ENCODE measurements around the gene GPR119. TPM values are rescaled to one million over a fixed set of nuclear protein-coding genes. Genes with fewer than 3 reads are reported as not detected.
A peak's percentile ranks its signal among the peaks of the same experiment; 100 is the strongest.
"Not testable (repeated sequence)": the region's sequence is repeated elsewhere in the genome, so short reads cannot be mapped to it uniquely, and the experiment has no call there.

GPR119 gene
- total RNA-seq, 2 donors from 2014 or later: 1.8 to 15.2 TPM

- H3K27ac ChIP-seq: no peak overlapping the region
- intact Hi-C loops (cut with DNase I): no loop called here
- no peak for TF ChIP-seq POLR2A (IDR thresholded peaks at IDR 0.05)
- TF ChIP-seq CTCF (IDR thresholded peaks at IDR 0.05): no peak
- ATAC-seq (no peak), DNase-seq (no peak)
- H3K27me3 ChIP-seq: no peaks in the 10 kb centered on the region
- no peaks in the 10 kb centered on the region for H3K4me1 ChIP-seq
- H3K4me3 ChIP-seq: no peak overlapping the region
- H3K9me3 ChIP-seq: no peaks in the 10 kb centered on the region
- H3K36me3 ChIP-seq (replicated peaks in 1 of 2; ENCODE audit: insufficient read depth in 1 of 2, low read depth in 2 of 2): no peaks in the 10 kb centered on the region
- 36 to 80% methylated on average over 1 of the region's 1 CpG for WGBS, 2 donors
These were observed 38.2 kb downstream of the GPR119 start for GRCh38 chrX:130347321-130347720.

DNA sequence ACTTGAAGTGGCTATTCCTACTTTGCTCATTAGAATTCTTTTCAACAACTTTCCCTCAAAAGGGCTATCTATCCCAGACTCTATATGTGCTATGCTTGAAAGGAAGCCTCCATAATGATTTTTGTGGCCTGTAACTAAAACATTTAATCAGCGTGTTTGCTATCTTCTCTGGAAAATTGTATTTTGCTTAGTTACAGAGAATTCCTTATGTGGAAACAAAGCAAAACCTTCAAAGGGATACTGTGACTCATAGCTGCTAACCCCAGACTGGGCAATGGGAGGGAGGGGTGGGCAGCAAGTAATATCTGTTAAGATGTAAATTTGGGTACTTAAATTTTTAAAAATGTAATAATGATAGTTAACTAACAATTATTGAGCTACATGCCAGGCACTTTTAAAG, 42.1 kb downstream of the GPR119 start:
- DNase-seq (no peak), ATAC-seq (no peak)
- Histone ChIP-seq H3K4me1 (peaks cover 13% of the 10 kb centered on the region), H3K4me3 (no peak overlapping the region), H3K9me3 (no peaks in the 10 kb centered on the region), H3K36me3 (replicated peaks in 1 of 2; ENCODE audit: insufficient read depth in 1 of 2, low read depth in 2 of 2) (no peaks in the 10 kb centered on the region), H3K27ac (no peak overlapping the region), H3K27me3 (no peaks in the 10 kb centered on the region)
- WGBS, 2 donors: 93 to 100% methylated on average over 1 of the region's 1 CpG
- intact Hi-C loops (cut with DNase I): no loop called here
- TF ChIP-seq CTCF (IDR thresholded peaks at IDR 0.05): no peak
- no peak for TF ChIP-seq POLR2A (IDR thresholded peaks at IDR 0.05)

DNA sequence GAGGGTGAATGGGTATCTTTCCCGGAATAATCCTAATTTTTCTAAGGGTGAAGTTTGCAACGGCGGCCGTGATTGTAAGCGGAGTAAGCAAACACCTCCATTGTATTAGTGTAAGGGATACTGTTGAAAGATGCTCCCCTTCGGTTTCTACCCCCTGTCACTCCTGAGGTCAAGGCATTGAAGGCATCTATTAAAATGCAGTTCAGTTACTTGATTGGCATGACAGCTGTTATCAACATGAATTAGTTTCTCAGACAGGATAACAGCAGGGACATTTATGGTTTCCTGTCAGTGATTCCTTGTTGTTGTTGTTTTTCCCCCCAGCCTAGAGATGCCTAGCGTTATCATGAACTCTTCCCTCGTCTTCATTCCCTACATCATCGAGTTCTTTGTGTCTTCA, 45.2 kb downstream of the GPR119 start:
- Histone ChIP-seq H3K27me3 (no peaks in the 10 kb centered on the region), H3K36me3 (replicated peaks in 1 of 2; ENCODE audit: insufficient read depth in 1 of 2, low read depth in 2 of 2) (no peaks in the 10 kb centered on the region), H3K9me3 (no peaks in the 10 kb centered on the region), H3K27ac (peak overlapping the region in 3 of 4 donors; percentile 45 to 67 (median 65)), H3K4me3 (peak overlapping the region; percentile 46 to 48), H3K4me1 (peaks cover 13% of the 10 kb centered on the region)
- DNase-seq: no peak
- 1 to 2% methylated on average over 8 to 9 of the region's 9 CpGs for WGBS, 2 donors
- TF ChIP-seq CTCF (IDR thresholded peaks at IDR 0.05): no peak
- TF ChIP-seq POLR2A (IDR thresholded peaks at IDR 0.05): no peak
- ATAC-seq: no peak
- intact Hi-C loops (cut with DNase I): no loop called here

- TF ChIP-seq CTCF (IDR thresholded peaks at IDR 0.05): no peak
- TF ChIP-seq POLR2A (IDR thresholded peaks at IDR 0.05): peak in 2 of 3 donors; percentile 58 to 70
- H3K4me3 ChIP-seq: peak within 1 kb of the TSS; percentile 46 to 48
- intact Hi-C loops (cut with DNase I): no loop called here
These were observed 45.9 kb downstream of the GPR119 start, which contains the start of gene SLC25A14 for GRCh38 chrX:130339408-130340222. Gene SLC25A14, plus strand, starts transcription at chrX:130339919. Its CDS starts 360 bp downstream, at chrX:130340279.

DNA sequence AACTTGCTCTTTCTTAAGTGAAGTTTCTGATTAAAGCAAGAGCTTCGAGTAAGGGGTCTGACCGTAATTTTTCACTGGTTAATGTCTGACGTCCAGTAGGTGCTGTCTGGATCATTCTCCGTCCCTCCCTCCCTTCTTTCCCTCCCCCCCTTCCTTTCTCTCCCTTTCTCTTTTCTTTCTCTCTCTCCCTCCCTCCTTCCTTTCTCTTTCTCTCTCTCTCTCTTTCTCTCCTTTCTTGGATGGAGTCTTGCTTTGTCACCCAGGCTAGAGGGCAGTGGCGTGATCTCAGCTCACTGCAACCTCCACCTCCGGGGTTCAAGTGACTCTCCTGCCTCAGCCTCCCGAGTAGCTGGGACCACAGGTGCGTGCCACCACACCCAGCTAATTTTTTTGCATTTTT, 46.6 kb downstream of the GPR119 start:
- H3K4me3 ChIP-seq; H3K36me3 ChIP-seq (replicated peaks in 1 of 2; ENCODE audit: insufficient read depth in 1 of 2, low read depth in 2 of 2); H3K9me3 ChIP-seq; DNase-seq; H3K27me3 ChIP-seq; H3K27ac ChIP-seq; intact Hi-C loops (cut with DNase I); ATAC-seq: not testable (repeated sequence)
- 46 to 66% methylated on average over 7 to 8 of the region's 8 CpGs for WGBS, 2 donors
- H3K4me1 ChIP-seq: peaks cover 13% of the 10 kb centered on the region

More at GRCh38 chrX:130339408-130340222, 45.9 kb downstream of the GPR119 start, which contains the start of gene SLC25A14:
- H3K9me3 ChIP-seq: no peaks in the 10 kb centered on the region
- H3K4me1 ChIP-seq: peaks cover 13% of the 10 kb centered on the region
- peak; percentile 98 for ATAC-seq
- WGBS, 2 donors: 0% methylated on average over 19 to 31 of the region's 55 CpGs
- no peaks in the 10 kb centered on the region for H3K36me3 ChIP-seq (replicated peaks in 1 of 2; ENCODE audit: insufficient read depth in 1 of 2, low read depth in 2 of 2)
- peak; percentile 72 to 82 (median 78) for DNase-seq
- H3K27ac ChIP-seq: peak within 1 kb of the TSS in 3 of 4 donors; percentile 47 to 67 (median 65)
- H3K27me3 ChIP-seq: no peaks in the 10 kb centered on the region
